G401 (cell line): Measurements from ENCODE around the gene ARID1B. TPM values are rescaled to one million over a fixed set of nuclear protein-coding genes. Genes with fewer than 3 reads are reported as not detected.

Experiments used
- DNase-seq: peaks from one replicate; pipeline ENCODE4 v3.0.0-alpha.2; 2015; ENCODE audit warnings: low spot score
- in situ Hi-C: cut with HindIII; loops from 2 replicates; pipeline ENCODE4 v1.10.0; 2016; ENCODE audit warnings: low sequenced_read_pairs, mixed read lengths
- total RNA-seq: library from RNA; depleted of rRNA; stranded (reverse); fragments of >200 nt; shearing (Covaris generic); gene quantifications from 2 replicates; pipeline ENCODE4 v1.2.3, GENCODE V29; 2014

Gene ARID1B
- total RNA-seq, 1 experiment from 2014 or later: 24.3 TPM

DNA sequence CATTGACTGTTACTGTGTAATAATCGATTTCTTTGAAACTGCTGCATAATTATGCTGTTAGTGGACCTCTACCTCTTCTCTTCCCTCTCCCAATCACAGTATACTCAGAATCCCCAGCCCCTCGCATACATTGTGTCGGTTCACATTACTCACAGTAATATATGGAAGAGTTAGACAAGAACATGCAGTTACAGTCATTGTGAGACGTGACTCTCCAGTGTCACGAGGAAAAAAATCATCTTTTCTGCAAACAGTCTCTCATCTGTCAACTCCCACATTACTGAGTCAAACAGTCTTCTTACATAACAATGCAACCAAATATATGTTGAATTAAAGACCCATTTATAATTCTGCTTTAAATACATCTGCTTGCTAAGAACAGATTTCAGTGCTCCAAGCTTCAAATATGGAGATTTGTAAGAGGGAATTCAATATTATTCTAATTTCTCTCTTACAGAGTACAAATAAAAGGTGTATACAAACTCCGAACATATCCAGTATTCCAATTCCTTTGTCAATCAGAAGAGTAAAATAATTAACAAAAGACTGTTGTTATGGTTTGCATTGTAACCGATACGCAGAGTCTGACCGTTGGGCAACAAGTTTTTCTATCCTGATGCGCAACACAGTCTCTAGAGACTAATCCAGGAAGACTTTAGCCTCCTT lies 432.8 kb downstream of the ARID1B start:
- in situ Hi-C loops: no loop called here
- no peak for DNase-seq

DNA sequence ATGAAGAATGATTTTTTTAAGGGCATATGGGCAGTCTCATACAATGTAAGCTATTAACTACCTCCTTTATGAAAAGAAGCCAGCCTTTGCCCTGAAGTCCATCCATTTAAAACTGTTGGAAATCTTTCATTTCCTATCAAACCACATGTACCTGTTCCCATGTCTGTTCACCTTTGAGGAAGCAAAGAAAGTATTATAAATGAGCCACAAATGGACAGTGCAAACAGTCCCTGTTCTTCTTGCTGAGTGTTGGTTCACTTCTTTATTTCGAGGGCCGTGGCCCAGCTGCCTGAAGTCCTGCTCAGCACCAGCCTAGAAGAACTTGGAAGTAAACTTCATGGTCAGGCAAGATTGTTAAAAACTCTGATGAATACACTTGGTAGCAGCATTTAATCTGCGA lies 433.8 kb downstream of the ARID1B start:
- in situ Hi-C loops: no loop called here
- no peak for DNase-seq

DNA sequence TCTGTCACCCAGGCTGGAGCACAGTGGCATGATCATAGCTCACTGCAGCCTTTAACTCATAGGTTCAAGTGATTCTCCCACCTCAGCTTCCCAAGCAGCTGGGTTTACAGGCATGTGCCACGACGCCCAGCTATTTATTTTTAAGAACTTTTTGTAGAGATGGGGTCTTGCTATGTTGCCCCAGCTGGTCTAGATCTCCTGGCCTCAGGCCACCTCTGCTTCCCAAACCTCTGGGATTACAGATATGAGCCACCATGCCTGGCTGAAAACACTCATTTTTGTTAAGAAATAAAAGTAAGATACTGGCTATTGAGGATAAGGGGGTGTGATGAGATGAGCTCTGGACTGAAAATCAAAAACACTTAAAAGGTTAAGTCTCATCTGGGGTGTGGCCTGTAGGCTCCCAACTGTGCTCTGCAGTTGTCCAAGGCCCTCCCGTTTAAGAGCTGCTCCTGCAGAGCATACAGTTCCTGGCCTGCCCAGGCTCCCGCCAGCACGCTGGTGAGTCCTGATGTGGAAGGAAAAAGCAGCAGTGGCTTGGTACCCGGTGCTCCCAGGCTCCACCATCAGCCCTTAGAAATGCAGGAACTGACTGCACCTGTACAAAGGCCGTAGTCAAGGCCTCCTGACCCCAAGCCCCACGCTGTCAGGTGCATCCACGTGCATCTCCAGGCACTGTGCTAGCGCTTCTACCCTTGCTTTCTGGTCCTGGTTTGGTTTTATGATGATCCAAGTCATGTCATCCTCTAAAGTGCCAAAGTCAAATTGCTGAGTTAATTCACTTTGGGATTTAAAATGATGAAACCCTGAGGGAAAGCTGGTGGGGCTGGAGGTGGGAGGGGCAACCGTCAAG lies 434.7 kb downstream of the ARID1B start:
- in situ Hi-C loops: no loop called here
- DNase-seq: no peak

DNA sequence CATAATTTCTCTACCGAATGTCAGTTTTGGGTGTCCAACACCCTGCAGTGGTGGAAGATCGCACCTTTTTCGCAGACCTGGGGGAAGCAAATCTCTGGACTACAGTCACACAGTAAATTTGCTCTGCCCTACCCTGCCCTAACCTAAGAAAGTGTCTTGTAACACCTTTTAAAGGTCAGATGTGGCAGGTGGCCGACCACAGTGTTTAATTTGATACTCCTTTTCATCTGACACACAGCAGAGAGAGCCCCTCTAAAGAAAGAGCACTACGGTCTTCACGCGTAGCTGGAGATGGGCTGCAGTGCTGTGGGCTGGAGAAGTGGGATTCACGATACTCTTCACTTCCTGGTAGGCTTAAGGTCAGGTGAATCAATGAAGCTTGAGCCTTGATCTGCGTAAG lies 436.2 kb downstream of the ARID1B start:
- no peak for DNase-seq
- in situ Hi-C loops: no loop called here

DNA sequence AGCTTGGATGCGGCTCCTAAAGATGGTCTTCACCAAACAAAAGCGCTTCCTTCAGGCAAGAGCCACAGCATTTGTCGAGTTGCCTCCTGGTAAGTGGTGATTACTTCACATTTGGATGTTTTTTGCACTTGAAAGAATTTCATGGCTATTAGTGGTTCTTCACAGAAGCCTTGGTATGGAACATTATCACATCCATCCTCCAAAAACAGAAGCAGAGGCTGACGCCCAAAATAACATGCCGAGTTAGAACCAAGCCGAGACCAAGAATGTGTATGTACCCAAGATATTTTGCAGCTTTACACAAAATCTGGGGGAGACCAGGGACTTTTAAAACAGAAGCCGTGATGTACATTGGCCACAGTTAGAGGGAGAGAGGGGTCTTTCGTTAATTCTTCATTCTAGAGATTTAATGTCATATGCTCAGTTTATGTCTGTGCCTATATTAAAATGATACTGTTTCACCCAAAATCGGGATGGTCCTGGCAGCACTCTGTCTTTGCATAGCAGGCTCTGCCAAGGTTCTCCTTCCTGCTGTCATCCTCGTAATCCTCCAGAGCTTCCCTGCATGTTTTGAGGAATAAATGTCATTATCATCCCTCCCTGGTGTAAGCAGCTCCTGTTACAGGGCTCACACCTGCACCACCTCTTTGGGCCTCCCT lies 436.9 kb downstream of the ARID1B start:
- in situ Hi-C loops: no loop called here
- DNase-seq: no peak

DNA sequence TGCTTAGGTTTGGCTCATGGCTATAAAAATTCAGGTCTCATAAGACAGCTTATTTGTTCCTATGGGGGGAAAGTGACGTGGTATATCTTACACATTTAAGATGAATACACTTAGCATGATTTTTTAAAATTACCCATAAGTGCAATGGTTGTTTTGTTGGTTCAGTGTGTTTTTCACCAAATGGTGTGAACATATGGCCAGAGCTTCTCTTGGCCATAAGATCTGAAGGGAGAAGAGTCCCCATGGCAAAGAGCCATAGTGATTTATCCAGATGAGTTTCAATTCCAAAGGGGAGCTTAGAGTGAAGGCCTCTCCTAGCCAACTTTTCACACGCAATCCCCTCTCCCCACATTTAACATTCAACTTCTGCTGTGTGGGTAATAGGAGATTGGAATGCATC lies 438.5 kb downstream of the ARID1B start:
- in situ Hi-C loops: no loop called here
- peak; percentile 56 for DNase-seq

DNA sequence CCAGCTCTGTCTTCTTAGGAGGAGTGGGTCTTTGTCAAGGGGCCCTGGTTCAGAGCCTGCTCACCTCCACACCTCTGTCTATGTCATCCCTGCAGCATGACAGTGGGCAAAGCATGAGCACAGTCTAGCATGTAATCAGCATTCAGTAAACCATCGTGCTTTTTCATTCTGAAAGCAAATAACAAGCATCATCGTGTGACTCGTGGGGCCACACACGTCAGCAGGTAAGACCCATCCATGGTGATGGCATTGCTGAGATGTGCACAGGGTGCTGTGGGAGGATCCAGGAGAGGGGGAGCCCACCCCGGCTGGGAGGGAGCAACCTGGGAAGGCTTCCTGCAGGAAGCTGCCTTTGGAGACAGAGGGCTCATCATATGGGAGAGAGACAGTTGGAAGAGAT lies 439.4 kb downstream of the ARID1B start:
- in situ Hi-C loops: no loop called here
- DNase-seq: no peak

DNA sequence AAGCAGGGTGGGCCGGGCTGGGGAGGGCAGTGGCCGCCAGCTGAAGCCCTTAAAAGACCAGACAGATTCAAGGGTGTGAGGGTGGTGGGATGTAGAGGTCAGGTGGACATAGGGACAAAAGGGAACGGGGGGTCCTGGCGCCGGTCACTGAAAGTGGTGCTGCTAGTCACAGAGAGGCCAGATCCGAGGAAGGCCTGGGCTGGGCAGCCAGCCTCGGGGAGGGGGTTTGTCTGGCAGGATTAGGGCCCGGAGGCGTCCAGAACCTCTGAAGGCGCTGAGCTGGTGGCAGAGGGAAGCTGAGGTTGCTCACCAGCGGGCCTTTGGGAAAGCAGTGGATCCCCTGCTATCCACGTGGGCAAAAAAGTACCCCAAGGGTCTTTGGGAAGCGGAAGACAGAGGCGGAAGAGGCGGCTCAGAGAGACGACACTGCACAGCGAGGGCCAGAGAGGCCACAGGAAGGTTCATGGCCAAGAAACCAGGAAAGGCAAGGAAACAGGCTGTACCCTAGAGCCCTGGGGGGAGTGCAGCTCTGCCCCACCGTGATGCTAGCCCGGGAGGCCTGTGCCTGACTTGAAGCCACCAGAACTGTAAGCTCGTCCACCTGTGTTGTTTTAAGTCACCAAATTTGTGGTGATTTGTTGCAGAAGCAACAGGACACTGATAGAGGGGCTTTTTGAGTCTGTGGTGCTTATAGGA lies 440.2 kb downstream of the ARID1B start:
- in situ Hi-C loops: no loop called here
- no peak for DNase-seq

DNA sequence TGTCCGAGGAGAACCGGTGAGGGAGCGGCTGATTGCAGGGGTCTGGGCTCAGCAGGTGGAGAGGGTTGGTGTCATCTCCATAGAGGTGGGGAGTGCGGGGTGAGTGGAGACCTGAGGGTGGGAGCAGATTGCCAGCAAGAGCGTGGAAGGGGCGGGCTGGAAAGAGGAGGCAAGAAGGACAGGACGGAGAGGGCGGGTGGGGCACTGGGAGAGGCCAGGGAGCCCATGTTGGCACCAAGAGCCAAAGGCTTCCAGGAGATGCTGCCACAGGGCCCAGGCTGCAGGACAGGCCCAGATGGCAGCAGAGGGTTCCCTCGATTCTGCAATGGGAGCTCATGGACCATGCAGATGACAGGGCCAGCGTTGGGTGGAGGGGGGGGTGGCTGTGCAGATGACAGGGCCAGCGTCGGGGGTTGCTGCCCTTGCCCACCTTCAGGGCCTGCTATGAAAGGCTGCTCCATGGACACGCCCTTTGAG lies 440.8 kb downstream of the ARID1B start:
- in situ Hi-C loops: no loop called here
- no peak for DNase-seq

DNA sequence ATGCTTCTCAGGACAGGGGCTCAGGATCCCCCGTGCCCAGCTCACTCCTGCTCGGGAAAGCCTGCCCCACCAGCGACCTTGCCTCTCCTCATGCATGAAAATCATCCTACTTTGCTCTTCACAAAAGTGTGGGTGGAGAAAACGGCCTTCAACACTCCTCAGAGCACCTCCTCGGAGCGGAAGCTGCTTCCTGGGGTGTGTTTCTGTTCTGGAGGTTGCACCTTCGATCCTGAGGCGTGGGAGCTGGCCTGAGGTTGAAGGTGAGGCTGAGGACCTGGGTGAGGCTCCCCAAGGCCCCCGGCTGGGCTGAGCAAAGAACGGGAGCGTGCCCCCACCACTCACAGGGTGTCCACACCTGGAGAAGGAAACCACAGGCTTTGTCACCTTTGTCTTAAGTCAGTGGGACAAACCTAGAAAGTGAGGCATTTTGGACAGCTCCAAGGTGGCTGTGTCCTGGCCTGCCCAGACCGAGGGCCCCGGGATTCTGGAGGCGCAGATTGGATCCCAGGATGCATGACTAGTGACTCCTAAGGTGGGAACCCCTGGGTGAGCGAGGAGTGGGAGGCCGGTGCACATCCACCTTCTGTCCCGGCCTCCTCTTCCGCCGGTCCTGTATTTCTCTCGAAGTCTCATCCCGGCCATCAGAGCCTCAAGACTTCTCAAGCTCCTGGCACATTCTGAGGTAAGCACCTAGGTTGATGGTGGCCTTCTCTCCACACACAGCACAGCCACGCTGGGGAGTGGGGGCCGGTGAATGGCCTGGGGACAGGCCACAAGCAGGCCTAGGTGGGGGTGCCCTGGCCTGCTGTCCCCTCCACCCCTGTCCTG lies 441.4 kb downstream of the ARID1B start:
- DNase-seq: no peak
- in situ Hi-C loops: no loop called here

DNA sequence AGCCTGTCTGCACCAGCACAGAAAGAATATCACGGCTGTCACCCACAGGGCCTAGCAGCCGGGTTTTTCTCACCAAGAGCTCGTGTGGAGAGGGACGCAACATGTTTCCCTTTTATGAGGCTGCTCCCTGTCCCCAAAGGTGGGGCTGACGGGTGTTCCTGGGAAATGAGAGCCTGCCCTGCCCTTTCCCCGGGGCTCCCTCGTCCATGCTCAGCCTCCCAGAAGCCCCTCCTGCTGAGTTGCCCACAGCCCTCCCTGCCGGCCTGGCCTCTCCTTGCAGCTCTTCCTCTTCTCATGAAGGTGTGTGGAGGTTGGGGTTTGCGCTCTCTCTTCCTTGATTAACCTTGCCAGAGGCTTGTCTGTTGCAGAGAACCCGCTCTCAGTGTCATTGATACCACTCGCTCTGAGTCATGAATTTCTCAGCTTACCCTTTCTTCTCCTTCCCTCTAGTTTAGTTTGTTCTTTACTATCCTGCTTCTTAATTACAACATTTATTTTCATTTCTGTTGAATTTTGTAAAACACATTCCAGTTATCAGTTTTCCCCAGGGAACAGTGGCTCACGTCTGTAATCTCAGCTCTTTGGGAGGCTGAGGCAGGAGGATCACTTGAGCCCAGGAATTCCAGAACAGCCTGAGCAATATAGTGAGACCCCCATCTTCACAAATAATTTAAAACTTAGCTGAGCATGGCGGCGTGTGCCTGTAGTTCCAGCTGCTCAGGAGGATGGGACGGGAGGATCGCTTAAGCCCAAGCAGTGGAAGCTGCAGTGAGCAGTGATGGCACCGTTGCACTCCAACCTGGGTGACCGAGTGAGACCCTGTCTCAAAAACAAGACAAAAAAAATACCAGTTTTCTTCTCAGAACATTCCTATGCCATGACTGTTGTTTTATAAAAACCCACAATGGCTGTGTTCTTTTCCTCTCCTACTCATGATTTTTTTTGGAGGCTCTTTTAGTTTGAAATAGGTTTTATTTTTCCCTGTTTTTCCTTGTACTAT lies 442.3 kb downstream of the ARID1B start:
- DNase-seq: no peak
- in situ Hi-C loops: no loop called here

DNA sequence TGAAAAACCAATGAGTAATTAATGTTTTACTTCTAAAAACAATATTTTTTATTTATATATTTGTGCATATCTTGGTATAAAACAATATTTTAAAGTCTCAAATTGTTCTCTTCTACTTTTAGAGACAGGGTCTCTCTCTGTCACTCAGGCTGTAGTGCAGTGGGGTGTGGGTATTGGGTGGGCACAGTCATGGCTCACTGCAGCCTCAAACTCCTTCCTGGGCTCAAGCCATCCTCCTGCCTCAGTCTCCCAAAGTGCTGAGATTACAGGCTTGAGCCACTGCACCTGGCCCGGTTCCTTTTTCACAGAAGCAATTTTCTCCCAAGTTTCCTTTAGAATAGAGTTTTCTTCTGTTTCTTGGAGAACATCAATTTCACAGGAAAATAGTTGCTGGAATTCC lies 443.3 kb downstream of the ARID1B start:
- no peak for DNase-seq
- in situ Hi-C loops: no loop called here

DNA sequence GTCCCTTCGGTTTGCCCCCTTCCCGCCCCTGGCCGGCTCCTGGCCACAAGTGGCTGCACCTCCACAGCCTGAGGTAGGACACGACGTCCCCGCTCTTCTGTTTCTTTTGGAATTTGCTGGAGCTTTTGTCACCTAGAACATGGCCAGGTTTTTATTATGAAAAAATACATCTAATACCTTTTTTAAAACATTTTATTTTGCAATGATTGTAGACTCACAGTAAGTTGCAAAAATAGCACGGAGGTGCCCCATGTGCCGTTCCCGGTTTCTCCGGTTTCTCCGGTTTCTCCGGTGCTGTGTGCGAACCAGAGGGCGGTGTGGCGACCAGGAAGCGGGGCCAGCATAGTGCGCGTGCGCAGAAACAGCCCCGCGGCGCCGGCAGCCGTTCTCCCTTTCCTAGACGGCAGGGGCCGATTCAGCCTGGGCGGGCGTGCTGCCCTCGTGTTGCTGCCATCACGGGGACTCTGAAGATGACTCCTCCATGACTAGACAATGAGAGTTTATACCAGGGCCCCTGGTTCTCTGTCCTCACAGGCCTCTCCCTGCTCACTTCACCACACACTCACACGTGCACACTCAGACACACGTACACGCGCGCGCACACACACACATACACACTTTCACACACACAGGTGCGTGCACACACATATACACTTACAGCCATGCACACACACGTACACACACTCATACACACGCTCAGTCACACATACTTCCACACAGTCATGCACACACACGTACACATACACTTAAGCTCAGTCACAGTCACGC lies 444.1 kb downstream of the ARID1B start:
- in situ Hi-C loops: no loop called here
- DNase-seq: peak; percentile 65

DNA sequence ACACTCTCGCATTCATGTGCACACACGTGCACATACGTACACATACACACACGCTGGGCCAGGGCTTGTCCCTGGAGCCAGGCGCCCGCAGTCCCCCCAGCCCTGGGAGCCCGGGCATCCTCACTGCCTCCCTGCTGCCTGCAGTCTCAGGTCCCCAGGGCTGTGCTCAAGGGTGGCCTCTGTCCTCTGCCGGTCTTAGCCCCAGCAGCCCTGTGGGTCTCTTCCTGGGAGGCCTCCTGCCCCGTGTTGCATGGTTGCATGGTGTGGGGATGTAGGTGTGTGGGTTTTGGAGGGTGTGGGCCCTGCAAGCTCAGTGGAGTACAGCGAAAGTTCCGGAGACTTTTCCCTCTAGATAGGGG lies 444.6 kb downstream of the ARID1B start:
- in situ Hi-C loops: no loop called here
- DNase-seq: no peak

DNA sequence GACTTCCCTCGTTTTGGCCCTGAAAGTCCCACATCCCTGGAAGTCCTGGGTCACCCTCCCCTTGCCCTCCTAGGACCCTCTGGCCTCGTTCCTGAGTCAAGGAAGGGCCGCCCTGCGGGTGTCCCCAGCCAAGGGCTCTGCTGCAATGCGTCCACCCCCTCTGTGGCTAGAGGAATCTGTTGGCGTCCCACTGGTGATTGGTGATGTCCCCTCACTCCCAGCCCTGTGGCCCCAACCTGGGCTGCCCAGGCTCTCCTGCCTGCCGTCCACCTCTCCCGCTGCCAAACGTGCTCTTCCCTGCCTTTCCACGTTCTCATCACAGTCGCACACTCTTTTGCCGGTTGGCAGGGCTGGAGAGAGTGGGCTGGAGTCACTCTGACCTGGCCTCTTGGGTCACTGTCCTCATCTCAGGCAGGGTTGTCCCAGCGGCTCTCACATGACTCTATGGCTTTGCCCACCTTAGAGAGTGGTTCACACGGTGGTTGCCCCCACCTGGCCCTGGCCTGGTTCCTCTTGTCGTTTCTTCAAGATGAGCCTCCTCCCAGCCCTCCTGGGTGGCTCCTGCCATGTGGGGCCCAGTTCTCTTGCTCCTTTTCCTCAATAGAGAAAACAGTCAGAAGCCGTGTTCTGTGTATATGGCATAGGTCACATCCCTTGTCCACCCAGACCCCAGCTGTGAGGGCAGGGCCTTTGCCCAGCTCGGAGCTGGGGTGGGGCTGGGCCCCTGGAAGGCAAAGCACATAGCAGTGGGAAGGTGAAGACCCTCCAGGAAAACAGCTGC lies 445.2 kb downstream of the ARID1B start:
- no peak for DNase-seq
- in situ Hi-C loops: no loop called here

DNA sequence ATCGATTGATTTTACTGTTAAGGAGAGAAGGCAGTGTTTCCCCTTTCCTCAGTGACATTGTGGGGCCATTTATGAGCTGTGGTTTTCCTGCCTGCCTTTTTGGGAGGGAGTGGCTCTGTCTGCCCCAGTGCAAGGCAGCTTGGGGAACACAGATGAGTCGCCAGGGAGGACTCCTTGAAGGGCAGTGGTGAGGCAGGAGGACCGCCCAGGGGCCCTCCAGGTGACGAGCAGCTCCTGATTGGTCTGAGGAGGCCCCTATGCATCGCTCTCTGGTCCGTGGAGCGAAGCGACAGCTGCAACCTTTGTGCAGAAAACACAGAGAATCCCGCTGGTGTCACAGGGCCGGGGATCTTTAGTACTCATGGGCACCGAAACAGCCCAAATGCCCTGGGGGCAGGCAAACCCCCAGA lies 445.8 kb downstream of the ARID1B start:
- in situ Hi-C loops: no loop called here
- no peak for DNase-seq
